HEK293 (cell line): Measurements from ENCODE around the gene UBR1.

ENCODE experiments used
- CTCF ChIA-PET: fragments of 350-600 bp; formaldehyde crosslinking; extraction: SDS; loops from one replicate; lab custom pipeline; 2021; ENCODE audit warnings: antibody characterized with exemption; lab: Yijun Ruan, JAX
- POLR2A ChIA-PET: fragments of 300-600 bp; formaldehyde crosslinking; extraction: SDS; loops from one replicate; lab custom pipeline; 2020; ENCODE audit warnings: antibody characterized with exemption, inconsistent platforms; lab: Yijun Ruan, JAX
- H3K27ac ChIP-seq: fragments of 200-500 bp; sonication (Bioruptor generic); 2 replicates; pipeline ENCODE4 v1.5.1; 2014; ENCODE audit warnings: low read depth, low read length, control low read depth, inconsistent platforms; ENCODE audit errors: extremely low read depth
- H3K36me3 ChIP-seq, 2 experiments: fragments of 200-500 bp in 1 of 2; sonication (Bioruptor generic) in 1 of 2; 1 replicate in 1 of 2; 2 replicates in 1 of 2; pipeline ENCODE4 v1.5.1; 2014 to 2017; ENCODE audit warnings: inconsistent platforms in 2 of 2, low read length in 2 of 2; ENCODE audit not compliant: control insufficient read depth in 2 of 2, insufficient read depth in 1 of 2
- H3K4me1 ChIP-seq: fragments of 200-500 bp; sonication (Bioruptor generic); 2 replicates; pipeline ENCODE4 v1.5.1; 2014; ENCODE audit warnings: mild to moderate bottlenecking, low read length, inconsistent platforms; ENCODE audit not compliant: control insufficient read depth, insufficient read depth
- H3K4me3 ChIP-seq: 2 replicates; pipeline ENCODE4 v1.5.1; 2011; ENCODE audit warnings: low read depth, mild to moderate bottlenecking, control low read depth, low read length, moderate library complexity
- H3K9me3 ChIP-seq: fragments of 200-500 bp; sonication (Bioruptor generic); 2 replicates; pipeline ENCODE4 v1.5.1; 2014; ENCODE audit warnings: low read depth, low read length, inconsistent platforms; ENCODE audit not compliant: control insufficient read depth, insufficient read depth
- GLI4 ChIP-seq: fragments of 450-650 bp; formaldehyde crosslinking; IDR thresholded peaks from 2 replicates; pipeline ENCODE4 v1.5.1; 2016; ENCODE audit warnings: missing biosample characterization, missing genetic modification characterization
- SCRT1 ChIP-seq: fragments of 450-650 bp; formaldehyde crosslinking; IDR thresholded peaks from 2 replicates; pipeline ENCODE4 v1.5.1; 2016; ENCODE audit warnings: missing biosample characterization, missing genetic modification characterization, borderline replicate concordance
- SP2 ChIP-seq: fragments of 450-650 bp; formaldehyde crosslinking; IDR thresholded peaks from 2 replicates; pipeline ENCODE4 v1.5.1; 2016; ENCODE audit warnings: missing biosample characterization, missing genetic modification characterization
- ZBTB1 ChIP-seq: fragments of 450-650 bp; formaldehyde crosslinking; IDR thresholded peaks from 2 replicates; pipeline ENCODE4 v1.5.1; 2016; ENCODE audit warnings: missing biosample characterization, missing genetic modification characterization
- ZNF138 ChIP-seq: fragments of 450-650 bp; formaldehyde crosslinking; IDR thresholded peaks from 2 replicates; pipeline ENCODE4 v1.5.1; 2016; ENCODE audit warnings: missing biosample characterization, missing genetic modification characterization, borderline replicate concordance
- ZNF175 ChIP-seq: fragments of 450-650 bp; formaldehyde crosslinking; IDR thresholded peaks from 2 replicates; pipeline ENCODE4 v1.5.1; 2016; ENCODE audit warnings: missing biosample characterization, missing genetic modification characterization
- ZNF548 ChIP-seq: fragments of 450-650 bp; formaldehyde crosslinking; IDR thresholded peaks from 2 replicates; pipeline ENCODE4 v1.5.1; 2016; ENCODE audit warnings: missing biosample characterization, missing genetic modification characterization
- ZNF621 ChIP-seq: fragments of 450-650 bp; formaldehyde crosslinking; IDR thresholded peaks from 2 replicates; pipeline ENCODE4 v1.5.1; 2017; ENCODE audit warnings: missing biosample characterization, missing genetic modification characterization
- ZNF623 ChIP-seq: fragments of 450-650 bp; formaldehyde crosslinking; IDR thresholded peaks from 2 replicates; pipeline ENCODE4 v1.5.1; 2016; ENCODE audit warnings: missing biosample characterization, missing genetic modification characterization
- ZNF654 ChIP-seq: fragments of 450-650 bp; formaldehyde crosslinking; IDR thresholded peaks from 2 replicates; pipeline ENCODE4 v1.5.1; 2016; ENCODE audit warnings: low read depth, missing biosample characterization, missing genetic modification characterization
- ZNF785 ChIP-seq: fragments of 450-650 bp; formaldehyde crosslinking; IDR thresholded peaks from 2 replicates; pipeline ENCODE4 v1.5.1; 2016; ENCODE audit warnings: missing biosample characterization, missing genetic modification characterization
- TF ChIP-seq, protein P1 (sequence below): fragments of 450-650 bp; formaldehyde crosslinking; IDR thresholded peaks from 2 replicates; pipeline ENCODE4 v1.5.1; 2016; ENCODE audit warnings: missing biosample characterization, missing genetic modification characterization
- TF ChIP-seq, protein P2 (sequence below): fragments of 450-650 bp; formaldehyde crosslinking; IDR thresholded peaks from 2 replicates; pipeline ENCODE4 v1.5.1; 2016; ENCODE audit warnings: missing biosample characterization, missing genetic modification characterization
- TF ChIP-seq, protein P3 (sequence below): fragments of 450-650 bp; formaldehyde crosslinking; IDR thresholded peaks from 2 replicates; pipeline ENCODE4 v1.5.1; 2016; ENCODE audit warnings: missing biosample characterization, missing genetic modification characterization, low read depth
- TF ChIP-seq, protein P4 (sequence below): fragments of 450-650 bp; formaldehyde crosslinking; IDR thresholded peaks from 2 replicates; pipeline ENCODE4 v1.5.1; 2016; ENCODE audit warnings: missing biosample characterization, missing genetic modification characterization
- TF ChIP-seq, protein P5 (sequence below): IDR thresholded peaks from 2 replicates; pipeline ENCODE4 v1.6.1; 2011; ENCODE audit warnings: mild to moderate bottlenecking, low read depth, low read length, borderline replicate concordance
- TF ChIP-seq, protein P6 (sequence below): fragments of 450-650 bp; formaldehyde crosslinking; optimal IDR thresholded peaks from 2 replicates; pipeline ENCODE3; 2016; ENCODE audit warnings: missing biosample characterization, mild to moderate bottlenecking, missing genetic modification characterization

UBR1 gene

DNA sequence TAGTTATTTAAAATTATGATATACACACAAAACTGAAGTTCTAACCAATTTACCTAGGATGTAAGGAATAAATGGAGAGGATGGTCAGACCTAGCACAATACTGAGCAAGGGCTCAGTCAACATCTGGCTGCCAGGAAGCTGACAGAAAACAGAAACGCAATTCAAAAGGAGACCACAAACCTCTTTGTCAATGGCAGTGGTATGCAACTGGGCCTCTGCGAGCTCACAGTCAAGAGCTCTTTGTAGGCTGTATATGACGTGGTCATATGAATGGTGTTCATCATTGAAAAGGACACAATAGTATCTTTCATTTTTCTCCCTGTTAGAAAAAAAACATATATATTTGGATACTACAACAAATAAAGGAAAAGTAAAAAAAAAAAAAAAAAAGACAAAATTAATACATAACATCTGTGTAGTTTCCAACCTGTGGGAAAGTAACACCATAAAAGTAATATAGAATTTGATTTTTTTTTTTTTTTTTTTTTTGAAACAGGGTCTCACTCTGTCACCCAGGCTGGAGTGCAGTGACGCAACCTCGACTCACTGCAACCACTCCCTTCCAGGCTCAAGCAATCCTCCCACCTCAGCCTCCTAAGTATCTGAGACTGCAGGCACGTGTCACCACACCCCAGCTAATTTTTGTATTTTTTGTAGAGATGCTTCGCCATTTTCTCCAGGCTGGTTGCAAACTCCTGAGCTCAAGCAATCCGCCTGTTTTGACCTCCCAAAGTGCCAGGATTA is 37.9 kb downstream of the UBR1 start (continued):
- TF ChIP-seq, protein P1, sequence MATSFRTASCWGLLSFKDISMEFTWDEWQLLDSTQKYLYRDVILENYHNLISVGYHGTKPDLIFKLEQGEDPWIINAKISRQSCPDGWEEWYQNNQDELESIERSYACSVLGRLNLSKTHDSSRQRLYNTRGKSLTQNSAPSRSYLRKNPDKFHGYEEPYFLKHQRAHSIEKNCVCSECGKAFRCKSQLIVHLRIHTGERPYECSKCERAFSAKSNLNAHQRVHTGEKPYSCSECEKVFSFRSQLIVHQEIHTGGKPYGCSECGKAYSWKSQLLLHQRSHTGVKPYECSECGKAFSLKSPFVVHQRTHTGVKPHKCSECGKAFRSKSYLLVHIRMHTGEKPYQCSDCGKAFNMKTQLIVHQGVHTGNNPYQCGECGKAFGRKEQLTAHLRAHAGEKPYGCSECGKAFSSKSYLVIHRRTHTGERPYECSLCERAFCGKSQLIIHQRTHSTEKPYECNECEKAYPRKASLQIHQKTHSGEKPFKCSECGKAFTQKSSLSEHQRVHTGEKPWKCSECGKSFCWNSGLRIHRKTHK (tag by site-specific recombination): no peak
- TF ChIP-seq, protein P2, sequence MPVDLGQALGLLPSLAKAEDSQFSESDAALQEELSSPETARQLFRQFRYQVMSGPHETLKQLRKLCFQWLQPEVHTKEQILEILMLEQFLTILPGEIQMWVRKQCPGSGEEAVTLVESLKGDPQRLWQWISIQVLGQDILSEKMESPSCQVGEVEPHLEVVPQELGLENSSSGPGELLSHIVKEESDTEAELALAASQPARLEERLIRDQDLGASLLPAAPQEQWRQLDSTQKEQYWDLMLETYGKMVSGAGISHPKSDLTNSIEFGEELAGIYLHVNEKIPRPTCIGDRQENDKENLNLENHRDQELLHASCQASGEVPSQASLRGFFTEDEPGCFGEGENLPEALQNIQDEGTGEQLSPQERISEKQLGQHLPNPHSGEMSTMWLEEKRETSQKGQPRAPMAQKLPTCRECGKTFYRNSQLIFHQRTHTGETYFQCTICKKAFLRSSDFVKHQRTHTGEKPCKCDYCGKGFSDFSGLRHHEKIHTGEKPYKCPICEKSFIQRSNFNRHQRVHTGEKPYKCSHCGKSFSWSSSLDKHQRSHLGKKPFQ (tag by site-specific recombination): no peak
- TF ChIP-seq GLI4 (tag by site-specific recombination): no peak

DNA sequence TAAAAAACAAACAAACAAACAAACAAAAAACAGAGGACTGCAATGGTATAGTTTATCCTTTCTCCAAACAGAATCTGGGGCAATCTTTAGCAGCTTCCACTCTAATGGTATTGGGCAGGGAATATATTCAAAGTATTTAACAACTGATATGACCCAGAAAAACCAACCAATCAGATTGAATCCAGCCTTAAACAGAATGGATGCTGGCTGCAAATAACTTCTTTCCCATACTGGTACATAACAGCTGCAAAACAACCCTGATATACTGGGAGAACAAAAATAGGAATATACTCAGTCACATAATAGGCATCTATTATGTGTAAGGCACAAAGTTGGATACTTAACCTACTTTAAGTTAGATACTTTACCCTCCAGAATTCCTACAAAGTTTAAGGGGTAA is 49.1 kb downstream of the UBR1 start:
- CTCF ChIA-PET: no interaction called here
- Histone ChIP-seq H3K27ac (no peak overlapping the region), H3K4me3 (no peak overlapping the region), H3K36me3 (peaks cover 26 to 89% of the 10 kb centered on the region in 2 experiments), H3K9me3 (no peaks in the 10 kb centered on the region), H3K4me1 (no peaks in the 10 kb centered on the region)
- TF ChIP-seq, protein P3, sequence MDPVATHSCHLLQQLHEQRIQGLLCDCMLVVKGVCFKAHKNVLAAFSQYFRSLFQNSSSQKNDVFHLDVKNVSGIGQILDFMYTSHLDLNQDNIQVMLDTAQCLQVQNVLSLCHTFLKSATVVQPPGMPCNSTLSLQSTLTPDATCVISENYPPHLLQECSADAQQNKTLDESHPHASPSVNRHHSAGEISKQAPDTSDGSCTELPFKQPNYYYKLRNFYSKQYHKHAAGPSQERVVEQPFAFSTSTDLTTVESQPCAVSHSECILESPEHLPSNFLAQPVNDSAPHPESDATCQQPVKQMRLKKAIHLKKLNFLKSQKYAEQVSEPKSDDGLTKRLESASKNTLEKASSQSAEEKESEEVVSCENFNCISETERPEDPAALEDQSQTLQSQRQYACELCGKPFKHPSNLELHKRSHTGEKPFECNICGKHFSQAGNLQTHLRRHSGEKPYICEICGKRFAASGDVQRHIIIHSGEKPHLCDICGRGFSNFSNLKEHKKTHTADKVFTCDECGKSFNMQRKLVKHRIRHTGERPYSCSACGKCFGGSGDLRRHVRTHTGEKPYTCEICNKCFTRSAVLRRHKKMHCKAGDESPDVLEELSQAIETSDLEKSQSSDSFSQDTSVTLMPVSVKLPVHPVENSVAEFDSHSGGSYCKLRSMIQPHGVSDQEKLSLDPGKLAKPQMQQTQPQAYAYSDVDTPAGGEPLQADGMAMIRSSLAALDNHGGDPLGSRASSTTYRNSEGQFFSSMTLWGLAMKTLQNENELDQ (tag by site-specific recombination): no peak
- TF ChIP-seq, protein P4, sequence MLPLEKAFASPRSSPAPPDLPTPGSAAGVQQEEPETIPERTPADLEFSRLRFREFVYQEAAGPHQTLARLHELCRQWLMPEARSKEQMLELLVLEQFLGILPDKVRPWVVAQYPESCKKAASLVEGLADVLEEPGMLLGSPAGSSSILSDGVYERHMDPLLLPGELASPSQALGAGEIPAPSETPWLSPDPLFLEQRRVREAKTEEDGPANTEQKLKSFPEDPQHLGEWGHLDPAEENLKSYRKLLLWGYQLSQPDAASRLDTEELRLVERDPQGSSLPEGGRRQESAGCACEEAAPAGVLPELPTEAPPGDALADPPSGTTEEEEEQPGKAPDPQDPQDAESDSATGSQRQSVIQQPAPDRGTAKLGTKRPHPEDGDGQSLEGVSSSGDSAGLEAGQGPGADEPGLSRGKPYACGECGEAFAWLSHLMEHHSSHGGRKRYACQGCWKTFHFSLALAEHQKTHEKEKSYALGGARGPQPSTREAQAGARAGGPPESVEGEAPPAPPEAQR (tag by site-specific recombination): no peak
- TF ChIP-seq SP2 (tag by site-specific recombination) (no peak), ZNF175 (tag by site-specific recombination) (no peak), GLI4 (tag by site-specific recombination) (no peak), ZNF621 (no peak)
- TF ChIP-seq, protein P5, sequence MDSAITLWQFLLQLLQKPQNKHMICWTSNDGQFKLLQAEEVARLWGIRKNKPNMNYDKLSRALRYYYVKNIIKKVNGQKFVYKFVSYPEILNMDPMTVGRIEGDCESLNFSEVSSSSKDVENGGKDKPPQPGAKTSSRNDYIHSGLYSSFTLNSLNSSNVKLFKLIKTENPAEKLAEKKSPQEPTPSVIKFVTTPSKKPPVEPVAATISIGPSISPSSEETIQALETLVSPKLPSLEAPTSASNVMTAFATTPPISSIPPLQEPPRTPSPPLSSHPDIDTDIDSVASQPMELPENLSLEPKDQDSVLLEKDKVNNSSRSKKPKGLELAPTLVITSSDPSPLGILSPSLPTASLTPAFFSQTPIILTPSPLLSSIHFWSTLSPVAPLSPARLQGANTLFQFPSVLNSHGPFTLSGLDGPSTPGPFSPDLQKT: no peak
- POLR2A ChIA-PET: no interaction called here

DNA sequence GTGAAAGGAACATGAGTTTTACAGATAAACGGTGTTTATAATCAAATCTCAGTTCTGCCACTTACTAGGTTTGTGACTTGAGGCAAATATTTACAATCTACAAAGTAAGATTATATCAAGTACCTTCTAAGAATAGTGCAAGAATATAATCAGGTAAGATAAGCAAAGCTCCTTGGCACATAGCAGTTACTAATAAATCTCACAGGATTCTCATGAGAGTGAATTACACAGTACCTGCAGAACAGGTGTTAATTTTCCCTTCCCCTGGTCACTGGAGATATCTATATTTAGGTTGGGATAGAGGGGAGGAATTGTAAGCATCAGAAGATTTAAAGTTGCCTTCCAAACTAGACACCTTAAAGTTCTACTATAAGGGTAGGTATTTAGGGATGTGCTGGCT is 53.0 kb downstream of the UBR1 start:
- Histone ChIP-seq H3K36me3 (peaks cover 19 to 76% of the 10 kb centered on the region in 2 experiments), H3K9me3 (no peaks in the 10 kb centered on the region)
- TF ChIP-seq ZNF654 (tag by site-specific recombination): no peak
- no peak for TF ChIP-seq ZNF138
- TF ChIP-seq ZNF548 (tag by site-specific recombination): no peak
- TF ChIP-seq ZBTB1 (tag by site-specific recombination): no peak
- TF ChIP-seq, protein P5: no peak
- TF ChIP-seq ZNF785 (tag by site-specific recombination): no peak
- no peak for TF ChIP-seq ZNF623 (tag by site-specific recombination)
- no peak for TF ChIP-seq SP2 (tag by site-specific recombination)
- TF ChIP-seq, protein P6, sequence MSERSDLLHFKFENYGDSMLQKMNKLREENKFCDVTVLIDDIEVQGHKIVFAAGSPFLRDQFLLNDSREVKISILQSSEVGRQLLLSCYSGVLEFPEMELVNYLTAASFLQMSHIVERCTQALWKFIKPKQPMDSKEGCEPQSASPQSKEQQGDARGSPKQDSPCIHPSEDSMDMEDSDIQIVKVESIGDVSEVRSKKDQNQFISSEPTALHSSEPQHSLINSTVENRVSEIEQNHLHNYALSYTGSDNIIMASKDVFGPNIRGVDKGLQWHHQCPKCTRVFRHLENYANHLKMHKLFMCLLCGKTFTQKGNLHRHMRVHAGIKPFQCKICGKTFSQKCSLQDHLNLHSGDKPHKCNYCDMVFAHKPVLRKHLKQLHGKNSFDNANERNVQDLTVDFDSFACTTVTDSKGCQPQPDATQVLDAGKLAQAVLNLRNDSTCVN: no peak
- TF ChIP-seq SCRT1 (tag by site-specific recombination): no peak
- TF ChIP-seq, protein P1 (tag by site-specific recombination): no peak

More for the DNA sequence above, 53.0 kb downstream of the UBR1 start:
- Histone ChIP-seq H3K4me3 (no peak overlapping the region), H3K4me1 (no peaks in the 10 kb centered on the region), H3K27ac (no peak overlapping the region)
- POLR2A ChIA-PET: no interaction called here
- CTCF ChIA-PET: interaction anchor here (0.7 kb wide), 1 partner anchor 131 kb away, joined by 9 read pairs; no protein-coding TSS in a partner anchor
